ENCODE measurements around the gene CORT.

Gene CORT

GRCh38 chr1:10434590-10434989, 15.2 kb upstream of the CORT start:
- CTCF ChIA-PET, result interaction anchor here (1.3 to 7.3 kb wide), 6 partner anchors 9 to 508 kb away, joined by 3 to 147 read pairs (median 4); no protein-coding TSS in a partner anchor
- no peak for TF ChIP-seq CTCF (IDR thresholded peaks at IDR 0.05; ENCODE audit: control extremely low read depth, extremely low read depth, low read depth, missing control alignments)
- DNase-seq (ENCODE audit: extremely low spot score), result no peak
- POLR2A ChIA-PET, result interaction anchor here (0.5 kb wide), 1 partner anchor 1124 kb away, joined by 4 read pairs; no protein-coding TSS in a partner anchor

GRCh38 chr1:10437052-10437451, 12.8 kb upstream of the CORT start:
- no peak for DNase-seq (ENCODE audit: extremely low spot score)
- CTCF ChIA-PET, result interaction anchor here (1.3 to 2.2 kb wide), 2 partner anchors 58 to 486 kb away, joined by 4 to 5 read pairs; no protein-coding TSS in a partner anchor
- POLR2A ChIA-PET, result no interaction called here
- TF ChIP-seq CTCF (IDR thresholded peaks at IDR 0.05; ENCODE audit: control extremely low read depth, extremely low read depth, low read depth, missing control alignments), result no peak

GRCh38 chr1:10438677-10439163, 11.1 kb upstream of the CORT start:
- ChIA-PET POLR2A (no interaction called here), CTCF (interaction anchor here (1.2 kb wide), 1 partner anchor 9 kb away, joined by 4 read pairs; the partner anchor contains the start of gene CENPS)
- no peak for DNase-seq (ENCODE audit: extremely low spot score)
- no peak for TF ChIP-seq CTCF (IDR thresholded peaks at IDR 0.05; ENCODE audit: control extremely low read depth, extremely low read depth, low read depth, missing control alignments)

- TF ChIP-seq CTCF (IDR thresholded peaks at IDR 0.05; ENCODE audit: control extremely low read depth, extremely low read depth, low read depth, missing control alignments), result no peak
- CTCF ChIA-PET, result no interaction called here
These were observed 9.5 kb upstream of the CORT start for GRCh38 chr1:10440305-10440704.

GRCh38 chr1:10440794-10441193, 9.0 kb upstream of the CORT start:
- ChIA-PET POLR2A (no interaction called here), CTCF (no interaction called here)
- TF ChIP-seq CTCF (IDR thresholded peaks at IDR 0.05; ENCODE audit: control extremely low read depth, extremely low read depth, low read depth, missing control alignments), result no peak
- DNase-seq (ENCODE audit: extremely low spot score), result no peak

More at GRCh38 chr1:10440305-10440704, 9.5 kb upstream of the CORT start:
- POLR2A ChIA-PET, result no interaction called here
- DNase-seq (ENCODE audit: extremely low spot score), result no peak

GRCh38 chr1:10444248-10444647, 5.6 kb upstream of the CORT start:
- TF ChIP-seq CTCF (IDR thresholded peaks at IDR 0.05; ENCODE audit: control extremely low read depth, extremely low read depth, low read depth, missing control alignments), result no peak
- no peak for DNase-seq (ENCODE audit: extremely low spot score)
- CTCF ChIA-PET, result interaction anchor here (1.2 to 4.2 kb wide), 3 partner anchors 9 to 49 kb away, joined by 3 to 23 read pairs (median 4); partner anchors contain the start of gene CENPS
- POLR2A ChIA-PET, result no interaction called here
